Left lung (tissue), 10 donors: Measurements from ENCODE around the gene FGF14. TPM values are rescaled to one million over a fixed set of nuclear protein-coding genes. Genes with fewer than 3 reads are reported as not detected.

ENCODE experiments used
- ATAC-seq: fragments of 200-7000 bp; cut with Tn5 transposase; one replicate; pipeline ENCODE4 v1.9.1; 2020; ENCODE audit warnings: moderate library complexity
- DNase-seq, 4 donors: peaks; one replicate each; pipeline ENCODE4 v3.0.0-alpha.2; 2013 to 2020
- H3K27ac ChIP-seq, 2 donors: fragments of 200-600 bp; sonication (generic) in 1 of 2; one replicate each; pipeline versions ENCODE4 v1.5.0 to v1.8.0; 2020 to 2021
- H3K27me3 ChIP-seq, 2 donors: fragments of 200-600 bp; sonication (generic) in 1 of 2; one replicate each; pipeline versions ENCODE4 v1.5.0 to v1.8.0; 2020 to 2021
- H3K36me3 ChIP-seq, 2 donors: fragments of 200-600 bp; sonication (generic) in 1 of 2; one replicate each; pipeline versions ENCODE4 v1.5.0 to v1.8.0; 2020 to 2021
- H3K4me1 ChIP-seq, 2 donors: fragments of 200-600 bp; one replicate each; pipeline ENCODE4 v1.8.0; 2021
- H3K4me3 ChIP-seq, 2 donors: fragments of 200-600 bp; sonication (generic) in 1 of 2; one replicate each; pipeline versions ENCODE4 v1.5.0 to v1.8.0; 2020 to 2021; ENCODE audit warnings: mild to moderate bottlenecking in 1 of 2
- H3K9me3 ChIP-seq, 2 donors: fragments of 200-600 bp; sonication (generic) in 1 of 2; one replicate each; pipeline versions ENCODE4 v1.5.0 to v1.8.0; 2020 to 2021
- intact Hi-C, 2 donors: fragments of 100-400 bp; cut with DNase I; formaldehyde crosslinking; loops; one replicate each; pipeline versions ENCODE4 v1.11.2 to v1.14.2; 2022
- polyA plus RNA-seq, 6 donors: library from polyadenylated mRNA; unstranded; fragments of 120-200 nt; gene quantifications; one replicate each; pipeline ENCODE4 v1.2.1, GENCODE V29; 2013; ENCODE audit not compliant: insufficient read length in 6 of 6
- total RNA-seq, 2 donors: library from RNA; stranded (reverse); fragmentation: NEBNext Ultra II Directional; extraction: Animal tissue kit (Norgen Biotek cat#: 25700); gene quantifications; one replicate each; pipeline ENCODE4 v1.2.1, GENCODE V29; 2021
- TF ChIP-seq, protein P1 (sequence below), 2 donors: fragments of 200-600 bp; sonication (generic) in 1 of 2; IDR thresholded peaks; one replicate each; pipeline versions ENCODE4 v1.5.0 to v1.8.0; 2021; ENCODE audit warnings: antibody characterized with exemption in 2 of 2
- donor health status: DM: no; HTN: yes; CAD: no.
- donor health status: DM: no; HTN: no; CAD: no.

The FGF14 gene
- total and polyA plus RNA-seq, 8 donors = 0.45 to 3.4 (median 0.78) TPM

DNA sequence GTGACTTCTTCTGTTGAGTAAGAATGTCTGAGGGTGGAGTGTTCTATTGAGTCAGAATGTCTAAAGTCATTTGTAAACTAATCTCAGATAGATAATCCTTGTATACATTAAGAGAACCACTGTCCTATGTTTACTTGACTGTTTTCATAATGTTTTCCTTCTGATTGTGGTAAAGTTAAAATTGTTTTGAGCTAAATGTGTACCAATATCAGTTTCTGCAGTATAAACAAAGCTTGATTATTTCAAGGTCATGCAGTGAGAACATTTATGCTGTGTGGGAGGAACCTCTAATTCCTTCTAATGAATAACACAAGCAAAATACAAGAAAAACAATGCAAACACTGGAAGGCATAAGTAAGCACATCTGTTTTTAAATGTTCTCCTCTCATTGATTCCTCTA is 434.6 kb downstream of the FGF14 start:
- intact Hi-C loops = no loop called here
- TF ChIP-seq, protein P1, sequence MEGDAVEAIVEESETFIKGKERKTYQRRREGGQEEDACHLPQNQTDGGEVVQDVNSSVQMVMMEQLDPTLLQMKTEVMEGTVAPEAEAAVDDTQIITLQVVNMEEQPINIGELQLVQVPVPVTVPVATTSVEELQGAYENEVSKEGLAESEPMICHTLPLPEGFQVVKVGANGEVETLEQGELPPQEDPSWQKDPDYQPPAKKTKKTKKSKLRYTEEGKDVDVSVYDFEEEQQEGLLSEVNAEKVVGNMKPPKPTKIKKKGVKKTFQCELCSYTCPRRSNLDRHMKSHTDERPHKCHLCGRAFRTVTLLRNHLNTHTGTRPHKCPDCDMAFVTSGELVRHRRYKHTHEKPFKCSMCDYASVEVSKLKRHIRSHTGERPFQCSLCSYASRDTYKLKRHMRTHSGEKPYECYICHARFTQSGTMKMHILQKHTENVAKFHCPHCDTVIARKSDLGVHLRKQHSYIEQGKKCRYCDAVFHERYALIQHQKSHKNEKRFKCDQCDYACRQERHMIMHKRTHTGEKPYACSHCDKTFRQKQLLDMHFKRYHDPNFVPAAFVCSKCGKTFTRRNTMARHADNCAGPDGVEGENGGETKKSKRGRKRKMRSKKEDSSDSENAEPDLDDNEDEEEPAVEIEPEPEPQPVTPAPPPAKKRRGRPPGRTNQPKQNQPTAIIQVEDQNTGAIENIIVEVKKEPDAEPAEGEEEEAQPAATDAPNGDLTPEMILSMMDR (IDR thresholded peaks at IDR 0.05) = no peak
- ATAC-seq = no peak
- no peak for DNase-seq
- Histone ChIP-seq H3K27me3 (no peaks in the 10 kb centered on the region), H3K9me3 (no peaks in the 10 kb centered on the region), H3K4me1 (no peaks in the 10 kb centered on the region), H3K4me3 (no peak overlapping the region), H3K27ac (no peak overlapping the region), H3K36me3 (no peaks in the 10 kb centered on the region)

- H3K27ac ChIP-seq = no peak overlapping the region
- TF ChIP-seq, protein P1 (IDR thresholded peaks at IDR 0.05) = no peak
- H3K27me3 ChIP-seq = no peaks in the 10 kb centered on the region
- no peaks in the 10 kb centered on the region for H3K9me3 ChIP-seq
- ATAC-seq (no peak), DNase-seq (no peak)
- no peaks in the 10 kb centered on the region for H3K36me3 ChIP-seq
- no peaks in the 10 kb centered on the region for H3K4me1 ChIP-seq
- intact Hi-C loops = no loop called here
- no peak overlapping the region for H3K4me3 ChIP-seq
These were observed 436.8 kb downstream of the FGF14 start for GRCh38 chr13:101965096-101965495.

DNA sequence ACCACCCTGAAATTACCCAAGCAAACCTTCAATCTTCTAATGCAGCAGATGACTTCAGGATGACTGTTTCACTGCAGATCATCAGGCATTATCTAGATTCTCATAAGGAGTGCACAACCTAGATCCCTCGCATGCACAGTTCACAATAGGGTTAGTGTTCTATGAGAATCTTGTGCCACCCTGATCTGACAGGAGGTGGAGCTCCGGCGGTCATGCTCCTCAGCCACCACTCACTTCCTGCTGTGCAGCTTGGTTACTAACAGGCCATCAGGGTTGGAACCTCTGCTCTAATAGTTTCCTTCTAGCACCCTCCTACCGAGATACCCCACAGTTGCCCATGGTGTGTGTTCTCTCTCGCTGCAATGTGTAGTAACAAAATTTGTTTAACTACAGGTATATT is 442.8 kb downstream of the FGF14 start:
- TF ChIP-seq, protein P1 (IDR thresholded peaks at IDR 0.05) = no peak
- H3K36me3 ChIP-seq = no peaks in the 10 kb centered on the region
- intact Hi-C loops = no loop called here
- H3K27me3 ChIP-seq = no peaks in the 10 kb centered on the region
- no peak for ATAC-seq
- no peaks in the 10 kb centered on the region for H3K9me3 ChIP-seq
- no peak overlapping the region for H3K27ac ChIP-seq
- no peaks in the 10 kb centered on the region for H3K4me1 ChIP-seq
- DNase-seq = no peak
- H3K4me3 ChIP-seq = no peak overlapping the region

DNA sequence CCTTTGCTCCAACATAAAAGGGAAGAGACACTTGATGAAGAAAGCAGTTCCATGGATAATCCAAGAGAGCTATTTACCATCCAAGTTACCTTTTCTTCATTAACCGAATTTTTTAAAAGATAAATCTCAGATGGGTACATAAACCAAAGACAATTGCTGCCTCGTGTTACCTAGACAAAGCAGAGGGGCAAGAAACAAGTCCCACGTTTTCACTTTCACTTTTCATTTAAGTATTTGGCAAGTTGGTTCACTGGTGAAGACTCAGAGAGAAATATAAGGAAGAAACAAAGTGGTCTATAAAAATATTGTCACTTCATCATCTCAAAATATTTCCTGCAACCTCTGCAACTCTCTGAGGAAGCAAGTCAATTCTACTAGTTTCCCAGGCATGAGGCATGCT is 446.1 kb downstream of the FGF14 start:
- Histone ChIP-seq H3K4me1 (no peaks in the 10 kb centered on the region), H3K36me3 (no peaks in the 10 kb centered on the region), H3K9me3 (no peaks in the 10 kb centered on the region), H3K27me3 (no peaks in the 10 kb centered on the region), H3K27ac (no peak overlapping the region), H3K4me3 (no peak overlapping the region)
- ATAC-seq = no peak
- DNase-seq = no peak
- TF ChIP-seq, protein P1 (IDR thresholded peaks at IDR 0.05) = no peak
- intact Hi-C loops = no loop called here

GRCh38 chr13:101951114-101951513 is 450.7 kb downstream of the FGF14 start:
- intact Hi-C loops = no loop called here
- Histone ChIP-seq H3K4me1 (no peaks in the 10 kb centered on the region), H3K27ac (no peak overlapping the region), H3K9me3 (no peaks in the 10 kb centered on the region), H3K4me3 (no peak overlapping the region), H3K27me3 (no peaks in the 10 kb centered on the region), H3K36me3 (no peaks in the 10 kb centered on the region)
- ATAC-seq (no peak), DNase-seq (no peak)
- TF ChIP-seq, protein P1 (IDR thresholded peaks at IDR 0.05) = no peak
